ENCODE data around the gene ACSL1.

The ACSL1 gene

GRCh38 chr4:184825896-184826690, at the start of gene ACSL1:
TSS of gene ACSL1 (minus strand) at chr4:184825968. CDS start at chr4:184803514, 22,454 bp downstream.
- DNase-seq (ENCODE audit: low spot score), result peak; percentile 98
- TF ChIP-seq CTCF (IDR thresholded peaks at IDR 0.05; ENCODE audit: extremely low read depth, missing control alignments), result no peak

DNA sequence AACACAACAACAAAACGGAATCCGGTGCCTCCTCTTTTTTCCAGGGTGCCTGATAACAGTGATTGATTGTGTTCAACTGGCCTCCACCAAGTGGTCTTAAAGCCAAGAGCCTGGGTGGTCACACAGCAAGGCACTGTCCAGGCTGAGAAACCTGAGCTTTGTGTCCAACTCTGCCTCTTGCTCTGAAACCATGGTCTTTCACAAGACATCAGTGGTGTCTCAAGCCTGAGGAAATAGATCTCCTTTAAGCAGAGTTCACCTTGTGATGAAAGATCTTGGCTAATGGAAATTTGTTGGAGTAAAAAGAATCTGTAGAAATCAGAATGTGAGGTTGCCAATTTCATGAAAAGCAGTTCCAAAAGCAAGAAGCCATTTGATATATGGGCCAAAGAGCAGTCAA, 47.3 kb upstream of the ACSL1 start:
- TF ChIP-seq CTCF (IDR thresholded peaks at IDR 0.05; ENCODE audit: extremely low read depth, missing control alignments), result no peak

DNA sequence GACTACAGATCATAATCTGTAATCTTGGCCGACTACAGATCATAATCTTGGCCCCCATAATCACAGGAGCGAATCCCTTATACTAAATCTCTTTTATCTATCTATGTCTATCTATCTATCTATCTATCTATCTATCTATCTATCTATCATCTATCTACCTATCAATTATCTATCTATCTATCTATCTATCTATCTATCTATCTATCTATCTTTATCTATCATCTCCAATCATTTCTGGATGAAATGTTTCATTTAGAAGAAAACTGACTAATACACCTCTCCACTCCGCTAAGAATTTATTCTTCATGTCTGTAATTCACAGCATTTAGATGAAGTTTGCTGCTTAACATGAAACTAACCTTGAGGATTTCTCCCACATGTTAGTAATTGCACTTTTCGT, 45.0 kb upstream of the ACSL1 start:
- no peak for TF ChIP-seq CTCF (IDR thresholded peaks at IDR 0.05; ENCODE audit: extremely low read depth, missing control alignments)
- DNase-seq (ENCODE audit: low spot score), result no peak

More for the DNA sequence above, 47.3 kb upstream of the ACSL1 start:
- no peak for DNase-seq (ENCODE audit: low spot score)

- no peak for DNase-seq (ENCODE audit: low spot score)
- no peak for TF ChIP-seq CTCF (IDR thresholded peaks at IDR 0.05; ENCODE audit: extremely low read depth, missing control alignments)
Observed at GRCh38 chr4:184868623-184869022, 42.9 kb upstream of the ACSL1 start.

GRCh38 chr4:184863916-184864315, 38.1 kb upstream of the ACSL1 start:
- TF ChIP-seq CTCF (IDR thresholded peaks at IDR 0.05; ENCODE audit: extremely low read depth, missing control alignments), result no peak
- DNase-seq (ENCODE audit: low spot score), result no peak

- DNase-seq (ENCODE audit: low spot score), result no peak
- no peak for TF ChIP-seq CTCF (IDR thresholded peaks at IDR 0.05; ENCODE audit: extremely low read depth, missing control alignments)
Observed at GRCh38 chr4:184861047-184861446, 35.3 kb upstream of the ACSL1 start.

DNA sequence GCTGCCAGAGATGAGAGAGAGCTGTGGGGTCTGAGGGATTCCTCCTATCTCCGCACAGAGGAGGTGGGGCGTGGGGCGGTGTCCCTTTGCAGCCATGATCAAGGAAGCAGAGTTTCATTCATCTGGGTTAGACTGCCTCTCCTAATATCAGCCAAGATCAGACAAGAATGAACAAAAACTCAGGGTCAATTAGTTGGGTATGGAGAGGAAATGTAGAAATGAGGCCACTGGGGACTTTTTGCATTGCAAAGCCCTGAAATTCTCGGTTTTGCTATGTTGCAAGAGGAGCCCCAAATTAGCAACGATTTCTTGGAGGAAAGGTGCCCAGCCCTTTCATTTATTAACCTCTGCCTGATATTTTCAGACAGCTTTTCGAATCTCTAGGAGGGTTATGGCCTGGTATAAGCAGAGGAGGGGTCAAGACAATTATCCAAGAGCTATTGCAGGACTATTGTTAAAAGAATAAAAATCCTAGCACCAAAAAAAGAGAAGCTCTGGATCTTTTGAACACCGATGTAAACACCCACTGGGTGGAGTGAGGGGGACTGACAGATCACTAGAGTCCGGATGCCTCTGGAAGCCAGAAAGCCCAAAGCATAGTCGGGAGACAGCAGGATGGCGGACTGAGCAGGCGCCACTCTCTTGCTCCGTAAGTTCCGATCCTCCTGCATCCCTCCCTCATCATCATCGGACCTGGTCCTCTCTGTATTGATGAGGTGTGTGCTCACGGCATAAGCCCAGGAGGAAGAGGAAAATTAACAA, 34.4 kb upstream of the ACSL1 start:
- DNase-seq (ENCODE audit: low spot score), result peak; percentile 32
- TF ChIP-seq CTCF (IDR thresholded peaks at IDR 0.05; ENCODE audit: extremely low read depth, missing control alignments), result no peak

Measured in GM20000 (cell line).